Heart left ventricle (tissue), 16 donors: ENCODE measurements around the gene TCN2. TPM values are rescaled to one million over a fixed set of nuclear protein-coding genes. Genes with fewer than 3 reads are reported as not detected.
"Not testable (repeated sequence)": the region's sequence is repeated elsewhere in the genome, so short reads cannot be mapped to it uniquely, and the experiment has no call there.

Source experiments
- ATAC-seq, 4 donors: fragments of 200-7000 bp; cut with Tn5 transposase; one replicate each; pipeline ENCODE4 v1.9.1; 2020 to 2022; ENCODE audit warnings: moderate library complexity in 4 of 4, mild to moderate bottlenecking in 3 of 4, moderate number of reproducible peaks in 1 of 4
- DNase-seq, 5 donors: peaks; one replicate each; pipeline ENCODE4 v3.0.0-alpha.2; 2020
- H3K27ac ChIP-seq, 12 donors: fragments of 200-600 bp; sonication (generic) in 4 of 12; one replicate each; pipeline versions ENCODE4 v1.5.0 to v1.8.0; 2016 to 2022; ENCODE audit warnings: mild to moderate bottlenecking in 2 of 12
- H3K27me3 ChIP-seq, 9 donors: fragments of 200-600 bp; sonication (generic) in 2 of 9; one replicate each; pipeline versions ENCODE4 v1.5.1 to v1.8.0; 2016 to 2022; ENCODE audit warnings: mild to moderate bottlenecking in 3 of 9
- H3K36me3 ChIP-seq, 9 donors: fragments of 200-600 bp; sonication (generic) in 2 of 9; one replicate each; pipeline versions ENCODE4 v1.5.0 to v1.8.0; 2018 to 2022; ENCODE audit warnings: mild to moderate bottlenecking in 2 of 9
- H3K4me1 ChIP-seq, 12 donors: fragments of 200-600 bp; sonication (generic) in 4 of 12; one replicate each; pipeline versions ENCODE4 v1.5.0 to v1.8.0; 2016 to 2022; ENCODE audit warnings: mild to moderate bottlenecking in 3 of 12
- H3K4me3 ChIP-seq, 12 donors: fragments of 200-600 bp; sonication (generic) in 4 of 12; one replicate each; pipeline versions ENCODE4 v1.5.0 to v1.8.0; 2017 to 2022; ENCODE audit warnings: mild to moderate bottlenecking in 9 of 12, moderate library complexity in 4 of 12
- H3K9me3 ChIP-seq, 12 donors: fragments of 200-600 bp; sonication (generic) in 4 of 12; one replicate each; pipeline versions ENCODE4 v1.5.0 to v1.8.0; 2016 to 2022; ENCODE audit warnings: mild to moderate bottlenecking in 1 of 12
- POLR2A ChIP-seq, 2 donors: fragments of 450-650 bp; IDR thresholded peaks; one replicate each; pipeline ENCODE4 v1.6.1; 2017; ENCODE audit warnings: antibody characterized with exemption in 2 of 2, mild to moderate bottlenecking in 2 of 2, moderate library complexity in 2 of 2
- WGBS, 4 donors: extraction: QIAGEN DNeasy Blood & Tissue Kit in 2 of 4; methylation state at CpG; one replicate each; pipeline versions ENCODE4 v1.1.5 to v1.1.7; 2013 to 2018; 5-methylcytosine and 5-hydroxymethylcytosine counted together
- intact Hi-C, 10 donors: fragments of 100-400 bp; cut with DNase I; formaldehyde crosslinking; loops; one replicate each; pipeline versions ENCODE4 v1.11.1 to v1.14.2; 2022
- polyA plus RNA-seq, 2 donors: library from polyadenylated mRNA; stranded (reverse); fragments of 200-250 nt; gene quantifications; one replicate each; pipeline ENCODE4 v1.2.3, GENCODE V29; 2013
- total RNA-seq, 9 donors: library from RNA; depleted of rRNA in 2 of 9; stranded (reverse); fragments of >200 nt in 2 of 9; fragmentation: NEBNext Ultra II Directional in 3 of 9; extraction: Animal tissue kit (Norgen Biotek cat#: 25700) in 3 of 9; gene quantifications; one replicate each; pipeline versions ENCODE4 v1.1.0 to v1.2.4, GENCODE V29; 2016 to 2023
- TF ChIP-seq, protein P1 (sequence below), 12 donors: fragments of 200-600 bp; sonication (generic) in 4 of 12; IDR thresholded peaks; one replicate each; pipeline versions ENCODE4 v1.5.0 to v1.8.0; 2018 to 2022; ENCODE audit warnings: antibody characterized with exemption in 12 of 12, mild to moderate bottlenecking in 5 of 12
- donor health status: ischemic (EF 13 %, LVEDD 7.1; RV severe dilation, severe dysfunction).
- donor health status: healthy with polysubstance abuse.
- donor health status: DM: no; HTN: yes; CAD: no.
- donor health status: DM: no; HTN: no; CAD: no.
- donor health status: ischemic (EF 25% LVEDD 6.9; RV normal size, moderate dysfunction).
- donor health status: ischemic (EF 25% LVEDD 5.7; RV mildly dilated, moderate dysfunction).
- donor health status: healthy.
- donor health status: DM: yes; HTN: yes; CAD: no.
- donor health status: ischemic (EF 35%, LVEDD 5.7; RV mildly dilated, moderate dysfunction).
- donor health status: nonischemic (EF 11% LVEDD 7.7; RV severe dilation, severe dysfunction).
- donor health status: DM: yes; HTN: yes; CAD: no.
- donor health status: PGD.
- donor health status: ischemic (EF 29% LVEDD 5.4; RV normal size, mild dysfunction).
- donor health status: nonischemic (EF 23%, LVEDD 6.1; RV moderate dilation, normal function).

The TCN2 gene
- total and polyA plus RNA-seq, 11 donors, result 11.0 to 69.9 (median 19.3) TPM

DNA sequence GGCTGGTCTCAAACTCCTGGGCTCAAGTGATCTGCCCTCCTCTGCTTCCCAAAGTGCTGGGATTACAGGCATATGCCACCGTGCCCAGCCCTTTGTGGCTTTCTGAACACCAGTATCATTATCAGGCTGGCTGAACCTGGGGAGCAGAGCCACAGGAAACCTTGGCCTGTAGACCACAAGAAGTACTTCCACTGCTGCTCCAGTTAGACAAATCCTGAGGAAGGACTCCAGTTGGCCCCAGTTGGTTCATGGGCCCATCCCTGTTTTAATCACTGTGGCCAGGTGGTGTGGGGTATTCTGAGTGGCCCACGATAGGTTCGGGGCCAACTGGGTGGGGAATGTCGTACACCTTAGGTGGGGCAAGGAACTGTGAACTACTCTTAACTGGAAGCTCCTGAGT is 66.2 kb downstream of the TCN2 start:
- H3K4me1 ChIP-seq, result peaks cover 0 to 5% (median 4%) of the 10 kb centered on the region in 12 donors
- H3K36me3 ChIP-seq, result no peaks in the 10 kb centered on the region
- peaks cover 0 to 14% (median 0%) of the 10 kb centered on the region in 9 donors for H3K27me3 ChIP-seq
- ATAC-seq, result no peak
- H3K4me3 ChIP-seq, result no peak overlapping the region
- intact Hi-C loops, result loop anchor here in 1 of 10 donors (5.0 kb wide), 1 partner anchor 36 kb away; the partner anchor contains the start of gene SLC35E4
- H3K9me3 ChIP-seq, result no peaks in the 10 kb centered on the region
- WGBS, 4 donors, result 84 to 91% (median 89%) methylated on average over 4 of the region's 4 CpGs
- no peak for TF ChIP-seq POLR2A (IDR thresholded peaks at IDR 0.05)
- TF ChIP-seq, protein P1, sequence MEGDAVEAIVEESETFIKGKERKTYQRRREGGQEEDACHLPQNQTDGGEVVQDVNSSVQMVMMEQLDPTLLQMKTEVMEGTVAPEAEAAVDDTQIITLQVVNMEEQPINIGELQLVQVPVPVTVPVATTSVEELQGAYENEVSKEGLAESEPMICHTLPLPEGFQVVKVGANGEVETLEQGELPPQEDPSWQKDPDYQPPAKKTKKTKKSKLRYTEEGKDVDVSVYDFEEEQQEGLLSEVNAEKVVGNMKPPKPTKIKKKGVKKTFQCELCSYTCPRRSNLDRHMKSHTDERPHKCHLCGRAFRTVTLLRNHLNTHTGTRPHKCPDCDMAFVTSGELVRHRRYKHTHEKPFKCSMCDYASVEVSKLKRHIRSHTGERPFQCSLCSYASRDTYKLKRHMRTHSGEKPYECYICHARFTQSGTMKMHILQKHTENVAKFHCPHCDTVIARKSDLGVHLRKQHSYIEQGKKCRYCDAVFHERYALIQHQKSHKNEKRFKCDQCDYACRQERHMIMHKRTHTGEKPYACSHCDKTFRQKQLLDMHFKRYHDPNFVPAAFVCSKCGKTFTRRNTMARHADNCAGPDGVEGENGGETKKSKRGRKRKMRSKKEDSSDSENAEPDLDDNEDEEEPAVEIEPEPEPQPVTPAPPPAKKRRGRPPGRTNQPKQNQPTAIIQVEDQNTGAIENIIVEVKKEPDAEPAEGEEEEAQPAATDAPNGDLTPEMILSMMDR (IDR thresholded peaks at IDR 0.05), result no peak
- no peak for DNase-seq
- no peak overlapping the region for H3K27ac ChIP-seq

DNA sequence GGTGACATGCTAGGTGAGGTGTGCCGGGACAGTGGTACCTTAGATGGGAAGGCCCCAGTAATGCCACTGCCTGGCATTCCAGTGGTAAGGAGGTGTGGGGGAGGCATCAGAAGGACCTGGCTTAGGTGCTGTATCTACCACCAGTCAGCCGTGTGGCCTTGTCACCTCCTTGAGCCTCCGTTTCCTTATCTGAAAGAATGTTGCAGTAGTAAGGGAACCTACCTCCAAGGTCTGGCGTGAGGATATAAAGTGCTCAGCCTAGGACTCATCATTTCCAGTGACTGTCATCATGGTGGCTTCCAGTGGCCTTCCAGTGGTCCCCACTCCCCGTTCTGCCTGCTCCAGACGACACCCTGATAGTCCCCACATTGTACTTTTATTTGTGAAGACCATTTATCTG is 67.5 kb downstream of the TCN2 start:
- peaks cover 0 to 14% (median 0%) of the 10 kb centered on the region in 9 donors for H3K27me3 ChIP-seq
- no peak overlapping the region for H3K4me3 ChIP-seq
- H3K9me3 ChIP-seq, result no peaks in the 10 kb centered on the region
- H3K36me3 ChIP-seq, result no peaks in the 10 kb centered on the region
- TF ChIP-seq POLR2A (IDR thresholded peaks at IDR 0.05), result no peak
- TF ChIP-seq, protein P1 (IDR thresholded peaks at IDR 0.05), result no peak
- ATAC-seq, result no peak
- H3K27ac ChIP-seq, result no peak overlapping the region
- WGBS, 4 donors, result 83 to 87% (median 84%) methylated on average over 6 of the region's 6 CpGs
- H3K4me1 ChIP-seq, result no peaks in the 10 kb centered on the region
- intact Hi-C loops, result loop anchor here in 1 of 10 donors (5.0 kb wide), 1 partner anchor 37 kb away; the partner anchor contains the start of gene SLC35E4
- DNase-seq, result no peak

DNA sequence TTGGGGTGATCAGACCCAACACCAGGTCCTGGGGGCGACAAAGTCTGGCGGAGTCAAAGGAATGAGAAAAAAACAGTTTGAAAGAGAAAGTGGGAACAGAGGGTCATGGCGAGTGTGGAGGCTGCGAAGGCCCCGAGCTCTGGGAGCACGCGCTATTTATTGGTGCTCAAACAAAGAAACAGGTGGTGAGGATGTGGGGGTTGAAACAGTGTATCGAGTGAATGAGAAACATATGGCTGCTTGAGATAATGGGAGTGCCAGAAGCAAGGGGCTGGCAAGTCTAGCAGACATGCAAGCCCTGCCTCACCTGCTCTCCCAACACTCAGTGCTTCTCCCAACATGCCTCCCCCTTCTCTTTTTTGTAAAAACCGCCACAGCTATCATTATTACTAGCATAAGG is 68.5 kb downstream of the TCN2 start:
- intact Hi-C loops, result loop anchor here in 1 of 10 donors (5.0 kb wide), 1 partner anchor 38 kb away; the partner anchor contains the start of gene SLC35E4
- Histone ChIP-seq H3K4me3 (no peak overlapping the region), H3K27ac (no peak overlapping the region), H3K27me3 (peaks cover 0 to 14% (median 0%) of the 10 kb centered on the region in 9 donors), H3K9me3 (no peaks in the 10 kb centered on the region), H3K4me1 (peaks cover 0 to 1% (median 0%) of the 10 kb centered on the region in 12 donors), H3K36me3 (no peaks in the 10 kb centered on the region)
- DNase-seq, result no peak
- no peak for ATAC-seq
- WGBS, 4 donors, result 71 to 86% (median 77%) methylated on average over 9 of the region's 9 CpGs
- TF ChIP-seq, protein P1 (IDR thresholded peaks at IDR 0.05), result no peak
- TF ChIP-seq POLR2A (IDR thresholded peaks at IDR 0.05), result no peak

DNA sequence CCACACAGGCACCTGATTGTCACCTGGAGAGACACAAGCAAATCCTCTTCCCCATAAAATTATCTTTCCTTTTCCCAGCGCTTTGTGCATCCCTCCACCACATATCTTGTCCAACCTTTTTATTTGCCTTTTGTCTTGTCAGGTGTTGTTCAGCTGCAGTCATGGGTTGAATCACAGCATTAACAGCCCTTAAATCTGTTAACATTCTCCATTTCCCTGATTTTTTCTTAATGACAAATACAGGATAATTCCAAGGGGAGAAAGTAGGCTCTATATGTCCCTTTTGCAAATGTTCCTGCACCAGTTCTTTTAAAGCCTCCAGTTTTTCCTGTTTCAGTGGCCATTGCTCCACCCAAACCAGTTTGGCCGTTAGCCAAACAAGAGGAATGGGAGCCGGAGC is 69.6 kb downstream of the TCN2 start:
- H3K4me3 ChIP-seq, H3K27ac ChIP-seq, H3K9me3 ChIP-seq, ATAC-seq, H3K36me3 ChIP-seq, DNase-seq: not testable (repeated sequence)
- WGBS, 4 donors, result 69 to 74% (median 71%) methylated on average over 3 of the region's 3 CpGs
- intact Hi-C loops, result loop anchor here in 1 of 10 donors (5.0 kb wide), 1 partner anchor 39 kb away; the partner anchor contains the start of gene SLC35E4
- peaks cover 0 to 14% (median 0%) of the 10 kb centered on the region in 9 donors for H3K27me3 ChIP-seq
- peaks cover 0 to 11% (median 0%) of the 10 kb centered on the region in 12 donors for H3K4me1 ChIP-seq

Other genes starting within 250 kb of the TCN2 start
- 10 to 100 TPM in 1 of 9 donors, 1 to 10 TPM in 8; 3.3 to 12.2 (median 6.7) TPM for gene RNF215, start 219.8 kb upstream of the TCN2 start, total RNA-seq
- 1 to 10 TPM; 4.2 to 7.0 TPM for gene RNF215, start 219.8 kb upstream of the TCN2 start, polyA plus RNA-seq
- gene SEC14L2, start 210.2 kb upstream of the TCN2 start, total RNA-seq, result 1 to 10 TPM in 5 of 9 donors, under 1 TPM in 4; 0.35 to 3.9 (median 1.6) TPM
- gene SEC14L2, start 210.2 kb upstream of the TCN2 start, polyA plus RNA-seq, result 10 to 100 TPM in 1 of 2 donors, under 1 TPM in 1; 0.30 to 11.2 TPM
- 10 to 100 TPM in 7 of 9 donors, 1 to 10 TPM in 2; 5.0 to 44.0 (median 15.9) TPM for gene MTFP1, start 181.4 kb upstream of the TCN2 start, total RNA-seq
- gene MTFP1, start 181.4 kb upstream of the TCN2 start, polyA plus RNA-seq, result 100 to 1,000 TPM in 1 of 2 donors, 10 to 100 TPM in 1; 36.2 to 139 TPM
- gene SEC14L3, start 135.2 kb upstream of the TCN2 start, total RNA-seq, result not detected
- gene SEC14L3, start 135.2 kb upstream of the TCN2 start, polyA plus RNA-seq, result not detected
- gene SEC14L4, start 101.5 kb upstream of the TCN2 start, total RNA-seq, result under 1 TPM in 1 of 9 donors, not detected in 8; 0.27 TPM
- not detected for gene SEC14L4, start 101.5 kb upstream of the TCN2 start, polyA plus RNA-seq
- 1 to 10 TPM in 1 of 9 donors, under 1 TPM in 1, not detected in 7; 0.16 to 2.8 TPM for gene SEC14L6, start 60.4 kb upstream of the TCN2 start, total RNA-seq
- under 1 TPM in 1 of 2 donors, not detected in 1; 0.03 TPM for gene SEC14L6, start 60.4 kb upstream of the TCN2 start, polyA plus RNA-seq
- gene GAL3ST1, start 32.5 kb upstream of the TCN2 start, total RNA-seq, result 1 to 10 TPM in 1 of 9 donors, under 1 TPM in 3, not detected in 5; 0.25 to 1.1 (median 0.58) TPM
- gene GAL3ST1, start 32.5 kb upstream of the TCN2 start, polyA plus RNA-seq, result under 1 TPM; 0.14 to 0.19 TPM
- 10 to 100 TPM; 15.7 to 39.8 (median 27.8) TPM for gene PES1, start 15.3 kb upstream of the TCN2 start, total RNA-seq
- gene PES1, start 15.3 kb upstream of the TCN2 start, polyA plus RNA-seq, result 10 to 100 TPM; 23.0 to 60.9 TPM
- 1 to 10 TPM; 2.4 to 9.8 (median 4.0) TPM for gene SLC35E4, start 28.6 kb downstream of the TCN2 start, total RNA-seq
- 1 to 10 TPM; 3.4 to 5.1 TPM for gene SLC35E4, start 28.6 kb downstream of the TCN2 start, polyA plus RNA-seq
- 1 to 10 TPM; 1.8 to 6.1 (median 3.1) TPM for gene DUSP18, start 60.7 kb downstream of the TCN2 start, total RNA-seq
- gene DUSP18, start 60.7 kb downstream of the TCN2 start, polyA plus RNA-seq, result 1 to 10 TPM; 1.6 to 3.2 TPM
- 10 to 100 TPM in 6 of 9 donors, 1 to 10 TPM in 3; 5.2 to 23.5 (median 13.2) TPM for gene OSBP2, start 87.7 kb downstream of the TCN2 start, total RNA-seq
- gene OSBP2, start 87.7 kb downstream of the TCN2 start, polyA plus RNA-seq, result 1 to 10 TPM; 2.0 to 5.1 TPM